GM10248 (cell line): ENCODE results near the gene DUOXA1.

Source experiments
- CTCF ChIA-PET: fragments of 300-600 bp; sonication (Branson Sonifier 250); formaldehyde crosslinking; extraction: SDS; loops from one replicate; lab custom pipeline; 2021; ENCODE audit warnings: antibody characterized with exemption; lab: Yijun Ruan, JAX
- POLR2A ChIA-PET: fragments of 350-650 bp; sonication (Branson Sonifier 250); formaldehyde crosslinking; extraction: SDS; loops from one replicate; lab custom pipeline; 2020; ENCODE audit warnings: antibody characterized with exemption; lab: Yijun Ruan, JAX
- DNase-seq: peaks from one replicate; pipeline ENCODE4 v3.0.0; 2012; ENCODE audit errors: extremely low spot score
- TF ChIP-seq, protein P1 (sequence below): IDR thresholded peaks from 2 replicates; pipeline ENCODE4 v1.5.1; 2012; ENCODE audit warnings: mild to moderate bottlenecking, low read depth; ENCODE audit errors: extremely low read depth, missing control alignments, control extremely low read depth

DUOXA1 gene

DNA sequence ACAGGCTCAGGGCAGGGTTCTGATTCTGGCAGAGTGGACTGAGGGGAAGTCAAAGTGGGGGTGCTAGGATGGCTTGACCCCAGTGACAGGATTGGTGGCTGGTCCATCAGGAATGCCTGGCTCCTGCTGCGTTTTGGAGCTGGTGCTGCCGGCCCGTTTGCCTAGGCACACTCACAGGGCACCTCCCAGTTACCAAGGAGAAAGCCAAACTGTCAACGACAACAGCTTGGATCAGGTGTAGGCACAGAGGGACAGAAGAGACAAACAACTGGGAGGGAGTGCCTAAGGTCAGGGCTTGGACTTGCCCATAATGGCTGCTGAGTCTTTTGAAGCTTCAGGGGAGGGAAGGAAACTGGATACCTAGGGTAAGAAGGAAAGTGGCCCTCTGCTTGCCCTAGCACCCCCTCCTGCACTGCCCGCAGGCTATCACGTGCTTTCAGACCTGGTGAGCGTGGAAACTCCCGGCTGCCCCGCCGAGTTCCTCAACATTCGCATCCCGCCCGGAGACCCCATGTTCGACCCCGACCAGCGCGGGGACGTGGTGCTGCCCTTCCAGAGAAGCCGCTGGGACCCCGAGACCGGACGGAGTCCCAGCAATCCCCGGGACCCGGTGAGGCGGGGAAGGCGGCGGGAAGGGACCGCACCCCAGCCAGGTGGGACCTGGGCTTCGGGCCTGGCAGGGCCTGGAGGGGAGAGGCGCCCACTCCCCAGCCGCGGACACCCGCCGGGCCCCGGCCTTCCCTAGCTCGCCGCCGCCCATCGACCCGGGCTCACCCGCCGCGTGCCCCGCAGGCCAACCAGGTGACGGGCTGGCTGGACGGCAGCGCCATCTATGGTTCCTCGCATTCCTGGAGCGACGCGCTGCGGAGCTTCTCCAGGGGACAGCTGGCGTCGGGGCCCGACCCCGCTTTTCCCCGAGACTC is 5.3 kb upstream of the DUOXA1 start:
- ChIA-PET POLR2A (no interaction called here), CTCF (interaction anchor here (1.2 to 5.6 kb wide), 5 partner anchors 9 to 282 kb away, joined by 3 to 44 read pairs (median 5); no protein-coding TSS in a partner anchor)
- TF ChIP-seq, protein P1, sequence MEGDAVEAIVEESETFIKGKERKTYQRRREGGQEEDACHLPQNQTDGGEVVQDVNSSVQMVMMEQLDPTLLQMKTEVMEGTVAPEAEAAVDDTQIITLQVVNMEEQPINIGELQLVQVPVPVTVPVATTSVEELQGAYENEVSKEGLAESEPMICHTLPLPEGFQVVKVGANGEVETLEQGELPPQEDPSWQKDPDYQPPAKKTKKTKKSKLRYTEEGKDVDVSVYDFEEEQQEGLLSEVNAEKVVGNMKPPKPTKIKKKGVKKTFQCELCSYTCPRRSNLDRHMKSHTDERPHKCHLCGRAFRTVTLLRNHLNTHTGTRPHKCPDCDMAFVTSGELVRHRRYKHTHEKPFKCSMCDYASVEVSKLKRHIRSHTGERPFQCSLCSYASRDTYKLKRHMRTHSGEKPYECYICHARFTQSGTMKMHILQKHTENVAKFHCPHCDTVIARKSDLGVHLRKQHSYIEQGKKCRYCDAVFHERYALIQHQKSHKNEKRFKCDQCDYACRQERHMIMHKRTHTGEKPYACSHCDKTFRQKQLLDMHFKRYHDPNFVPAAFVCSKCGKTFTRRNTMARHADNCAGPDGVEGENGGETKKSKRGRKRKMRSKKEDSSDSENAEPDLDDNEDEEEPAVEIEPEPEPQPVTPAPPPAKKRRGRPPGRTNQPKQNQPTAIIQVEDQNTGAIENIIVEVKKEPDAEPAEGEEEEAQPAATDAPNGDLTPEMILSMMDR: peak; percentile 35
- no peak for DNase-seq

DNA sequence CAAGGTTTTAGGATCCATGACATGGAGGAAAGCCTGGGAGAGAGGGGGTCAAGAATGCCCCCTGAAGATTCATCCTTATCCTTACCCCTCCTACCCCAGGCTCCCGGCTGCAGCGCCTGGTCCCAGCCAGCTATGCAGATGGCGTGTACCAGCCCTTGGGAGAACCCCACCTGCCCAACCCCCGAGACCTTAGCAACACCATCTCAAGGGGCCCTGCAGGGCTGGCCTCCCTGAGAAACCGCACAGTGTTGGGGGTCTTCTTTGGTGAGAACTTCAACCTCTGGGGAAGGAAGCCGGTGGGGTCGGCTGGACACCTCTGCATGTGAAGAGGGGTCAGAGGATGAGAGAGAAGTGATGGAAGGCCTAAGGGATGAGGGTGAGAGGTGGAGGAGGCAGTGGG is 4.4 kb upstream of the DUOXA1 start:
- POLR2A ChIA-PET: no interaction called here

DNA sequence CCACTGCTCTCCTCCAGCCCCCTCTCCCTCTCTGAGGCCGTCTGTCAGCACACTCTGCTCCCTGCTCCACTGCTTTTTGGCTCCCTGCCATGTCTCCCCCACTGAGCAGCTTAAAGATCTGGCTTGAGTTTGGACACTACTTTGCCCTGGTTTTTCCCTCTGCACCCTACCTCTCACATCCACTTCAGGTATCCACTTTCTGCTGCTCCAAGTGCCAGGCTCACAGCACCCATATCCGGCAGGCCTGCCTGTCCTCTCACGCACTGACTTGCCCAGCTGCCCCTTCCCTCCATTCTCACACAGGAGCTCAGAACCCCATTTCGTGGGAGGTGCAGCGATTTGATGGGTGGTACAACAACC is 3.9 kb upstream of the DUOXA1 start:
- DNase-seq: no peak
- CTCF ChIA-PET: interaction anchor here (1.6 to 5.6 kb wide), 4 partner anchors 11 to 72 kb away, joined by 4 to 53 read pairs (median 25); no protein-coding TSS in a partner anchor
- POLR2A ChIA-PET: no interaction called here
- TF ChIP-seq, protein P1: no peak

More for the DNA sequence above, 4.4 kb upstream of the DUOXA1 start:
- no peak for DNase-seq
- CTCF ChIA-PET: interaction anchor here (1.7 to 5.6 kb wide), 3 partner anchors 12 to 29 kb away, joined by 6 to 53 read pairs (median 44); no protein-coding TSS in a partner anchor
- TF ChIP-seq, protein P1: no peak

DNA sequence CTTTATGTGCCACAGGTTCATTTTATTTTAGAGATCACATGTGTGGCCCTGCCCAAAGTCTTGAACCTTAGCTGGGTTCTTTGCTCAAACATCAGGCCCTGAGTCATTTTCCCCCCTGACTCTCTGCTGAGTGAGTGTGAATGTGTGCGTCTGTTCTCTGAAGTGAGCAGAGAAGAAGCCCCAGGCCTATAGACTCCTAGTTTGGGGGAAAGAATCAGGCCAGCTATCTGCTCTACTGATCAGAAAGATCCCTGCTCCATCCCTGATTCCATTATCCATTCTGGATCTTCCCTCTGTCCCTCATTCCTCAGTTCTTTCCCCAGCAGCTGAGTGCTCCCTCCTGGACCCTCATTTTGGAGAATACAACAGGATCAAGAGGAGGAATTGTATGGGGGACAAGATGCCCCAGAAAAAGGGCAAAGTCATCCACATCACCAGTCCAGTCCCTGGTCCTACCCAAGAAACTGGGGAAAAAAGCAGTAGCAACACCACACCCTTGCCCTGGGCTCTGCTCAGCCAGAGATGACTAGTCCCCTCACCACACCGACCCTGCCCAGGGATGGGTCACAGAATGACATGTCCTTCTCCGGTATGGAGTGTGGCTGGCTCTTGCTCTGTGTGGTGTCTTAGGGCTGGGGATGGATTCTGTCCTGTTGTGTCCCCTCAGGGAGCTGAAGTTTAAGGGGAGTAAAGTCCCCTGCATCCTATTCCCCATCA is 3.3 kb upstream of the DUOXA1 start:
- no peak for DNase-seq
- CTCF ChIA-PET: interaction anchor here (0.9 to 5.6 kb wide), 6 partner anchors 11 to 173 kb away, joined by 3 to 53 read pairs (median 6); no protein-coding TSS in a partner anchor
- POLR2A ChIA-PET: interaction anchor here (1.0 kb wide), 1 partner anchor 23 kb away, joined by 3 read pairs; no protein-coding TSS in a partner anchor
- TF ChIP-seq, protein P1: no peak

DNA sequence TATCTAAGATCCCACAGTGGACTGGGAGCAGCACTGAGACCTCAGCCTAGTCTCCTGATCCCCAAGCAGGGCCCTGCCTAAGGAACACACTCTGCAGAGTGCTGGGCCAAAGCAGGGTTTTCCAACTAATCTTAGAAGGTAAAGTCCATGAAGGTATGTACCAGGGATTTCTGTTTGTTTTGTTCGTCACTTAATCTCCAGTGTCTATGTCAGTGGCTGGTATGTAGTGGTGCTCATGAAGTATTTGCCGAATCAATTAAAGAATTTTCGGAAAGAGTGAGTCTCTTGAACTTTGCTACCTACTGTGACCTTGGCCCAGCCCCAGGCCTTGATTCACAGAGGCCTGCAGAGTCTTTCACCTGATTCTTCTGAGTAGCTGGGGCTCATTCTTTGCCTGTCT is 1.8 kb upstream of the DUOXA1 start:
- no peak for DNase-seq
- ChIA-PET CTCF (interaction anchor here (1.9 to 5.6 kb wide), 3 partner anchors 9 to 26 kb away, joined by 5 to 53 read pairs (median 44); no protein-coding TSS in a partner anchor), POLR2A (no interaction called here)
- TF ChIP-seq, protein P1: no peak
